Placental epithelial cell (primary cell): ENCODE results near the gene CCDC54. TPM values are rescaled to one million over a fixed set of nuclear protein-coding genes. Genes with fewer than 3 reads are reported as not detected.

Experiments
- total RNA-seq: library from RNA; depleted of rRNA; stranded (reverse); fragments of >200 nt; gene quantifications from 2 replicates; pipeline ENCODE4 v1.2.3, GENCODE V29; 2012

The CCDC54 gene
- not detected in 2 replicates for total RNA-seq

GRCh38 chr3:107377151-107377550 lies at the start of gene CCDC54:
CCDC54 (plus strand) TSS chr3:107377439; CDS start chr3:107377588, 149 bp downstream.

Other genes starting within 250 kb of the CCDC54 start
- gene BBX, start 145.5 kb downstream of the CCDC54 start, total RNA-seq, result 64.6 and 67.5 TPM in 2 replicates